ENCODE results near the gene CCDC15. TPM values are rescaled to one million over a fixed set of nuclear protein-coding genes. Genes with fewer than 3 reads are reported as not detected.

Gene CCDC15
- total RNA-seq, 2 donors from 2014 or later, result 0.99 to 1.6 TPM

DNA sequence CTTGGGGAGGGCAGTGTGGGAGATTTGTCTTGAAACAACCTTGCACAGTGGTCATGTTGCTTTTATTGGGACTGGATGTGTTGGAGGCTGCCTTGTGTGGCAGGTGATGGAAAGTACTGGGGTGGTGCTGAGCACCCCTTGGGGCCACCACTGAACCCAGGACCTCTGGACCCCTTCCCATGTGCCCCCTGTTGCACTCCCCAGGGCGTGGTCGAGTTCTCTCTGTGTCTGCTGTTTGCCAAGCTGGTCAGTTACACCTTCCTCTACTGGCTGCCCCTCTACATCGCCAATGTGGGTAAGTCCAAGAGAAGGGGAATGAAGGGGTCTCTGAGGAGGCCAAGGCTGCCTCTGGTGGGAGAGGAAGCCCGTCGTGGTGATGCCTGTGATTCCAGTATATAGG is 128.0 kb downstream of the CCDC15 start:
- H3K36me3 ChIP-seq (replicated peaks in 1 of 2; ENCODE audit: insufficient read depth in 1 of 2, low read depth in 2 of 2), result no peaks in the 10 kb centered on the region
- H3K4me1 ChIP-seq, result no peaks in the 10 kb centered on the region
- no peaks in the 10 kb centered on the region for H3K9me3 ChIP-seq
- DNase-seq, result no peak
- ATAC-seq, result no peak
- H3K27ac ChIP-seq, result no peak overlapping the region
- intact Hi-C loops (cut with DNase I), result no loop called here
- no peak overlapping the region for H3K4me3 ChIP-seq
- H3K27me3 ChIP-seq, result no peaks in the 10 kb centered on the region
- TF ChIP-seq, protein P1, sequence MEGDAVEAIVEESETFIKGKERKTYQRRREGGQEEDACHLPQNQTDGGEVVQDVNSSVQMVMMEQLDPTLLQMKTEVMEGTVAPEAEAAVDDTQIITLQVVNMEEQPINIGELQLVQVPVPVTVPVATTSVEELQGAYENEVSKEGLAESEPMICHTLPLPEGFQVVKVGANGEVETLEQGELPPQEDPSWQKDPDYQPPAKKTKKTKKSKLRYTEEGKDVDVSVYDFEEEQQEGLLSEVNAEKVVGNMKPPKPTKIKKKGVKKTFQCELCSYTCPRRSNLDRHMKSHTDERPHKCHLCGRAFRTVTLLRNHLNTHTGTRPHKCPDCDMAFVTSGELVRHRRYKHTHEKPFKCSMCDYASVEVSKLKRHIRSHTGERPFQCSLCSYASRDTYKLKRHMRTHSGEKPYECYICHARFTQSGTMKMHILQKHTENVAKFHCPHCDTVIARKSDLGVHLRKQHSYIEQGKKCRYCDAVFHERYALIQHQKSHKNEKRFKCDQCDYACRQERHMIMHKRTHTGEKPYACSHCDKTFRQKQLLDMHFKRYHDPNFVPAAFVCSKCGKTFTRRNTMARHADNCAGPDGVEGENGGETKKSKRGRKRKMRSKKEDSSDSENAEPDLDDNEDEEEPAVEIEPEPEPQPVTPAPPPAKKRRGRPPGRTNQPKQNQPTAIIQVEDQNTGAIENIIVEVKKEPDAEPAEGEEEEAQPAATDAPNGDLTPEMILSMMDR (IDR thresholded peaks at IDR 0.05), result no peak
- TF ChIP-seq POLR2A (IDR thresholded peaks at IDR 0.05), result no peak
- 56 to 71% methylated on average over 3 to 5 of the region's 5 CpGs for WGBS, 2 donors

DNA sequence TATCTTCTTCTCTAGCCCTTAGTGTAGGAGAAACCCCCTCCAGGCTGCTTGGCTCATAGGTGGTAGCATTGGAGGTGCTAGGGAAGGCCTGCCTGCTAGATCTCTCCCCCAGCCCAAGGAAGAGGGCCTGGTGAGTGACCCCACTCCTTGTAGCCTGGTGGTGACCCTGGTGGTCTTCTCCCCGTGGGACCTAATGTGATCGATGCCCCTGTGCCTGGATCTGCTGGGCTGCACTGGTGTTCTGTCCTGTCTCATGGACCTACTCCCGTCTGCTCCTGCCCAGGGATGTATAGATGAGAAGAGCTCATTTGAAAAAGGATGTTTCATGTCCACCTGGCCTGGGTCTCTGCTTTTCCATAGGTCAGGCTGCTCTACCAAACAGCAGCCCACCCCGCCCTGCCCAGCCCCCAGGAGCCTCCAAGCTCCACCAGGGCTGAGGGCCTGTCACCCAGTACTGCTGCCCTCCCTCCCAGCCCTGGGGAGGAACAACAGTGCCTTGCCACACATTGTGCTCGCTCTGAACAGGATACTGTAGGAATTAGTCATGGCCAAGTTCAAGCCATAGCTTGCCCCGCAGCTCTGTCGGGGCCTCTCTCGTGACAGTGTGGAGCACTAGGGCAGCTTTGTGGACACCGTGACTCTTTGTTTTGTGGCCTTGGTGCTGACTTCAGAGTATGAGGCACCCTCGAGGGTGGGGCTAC is 128.8 kb downstream of the CCDC15 start:
- TF ChIP-seq POLR2A (IDR thresholded peaks at IDR 0.05), result no peak
- TF ChIP-seq, protein P1 (IDR thresholded peaks at IDR 0.05), result no peak
- WGBS, 2 donors, result 57 to 64% methylated on average over 6 to 10 of the region's 10 CpGs
- no peaks in the 10 kb centered on the region for H3K36me3 ChIP-seq (replicated peaks in 1 of 2; ENCODE audit: insufficient read depth in 1 of 2, low read depth in 2 of 2)
- H3K27me3 ChIP-seq, result no peaks in the 10 kb centered on the region
- ATAC-seq, result no peak
- DNase-seq, result no peak
- intact Hi-C loops (cut with DNase I), result no loop called here
- H3K27ac ChIP-seq, result no peak overlapping the region
- no peak overlapping the region for H3K4me3 ChIP-seq
- no peaks in the 10 kb centered on the region for H3K4me1 ChIP-seq
- no peaks in the 10 kb centered on the region for H3K9me3 ChIP-seq

DNA sequence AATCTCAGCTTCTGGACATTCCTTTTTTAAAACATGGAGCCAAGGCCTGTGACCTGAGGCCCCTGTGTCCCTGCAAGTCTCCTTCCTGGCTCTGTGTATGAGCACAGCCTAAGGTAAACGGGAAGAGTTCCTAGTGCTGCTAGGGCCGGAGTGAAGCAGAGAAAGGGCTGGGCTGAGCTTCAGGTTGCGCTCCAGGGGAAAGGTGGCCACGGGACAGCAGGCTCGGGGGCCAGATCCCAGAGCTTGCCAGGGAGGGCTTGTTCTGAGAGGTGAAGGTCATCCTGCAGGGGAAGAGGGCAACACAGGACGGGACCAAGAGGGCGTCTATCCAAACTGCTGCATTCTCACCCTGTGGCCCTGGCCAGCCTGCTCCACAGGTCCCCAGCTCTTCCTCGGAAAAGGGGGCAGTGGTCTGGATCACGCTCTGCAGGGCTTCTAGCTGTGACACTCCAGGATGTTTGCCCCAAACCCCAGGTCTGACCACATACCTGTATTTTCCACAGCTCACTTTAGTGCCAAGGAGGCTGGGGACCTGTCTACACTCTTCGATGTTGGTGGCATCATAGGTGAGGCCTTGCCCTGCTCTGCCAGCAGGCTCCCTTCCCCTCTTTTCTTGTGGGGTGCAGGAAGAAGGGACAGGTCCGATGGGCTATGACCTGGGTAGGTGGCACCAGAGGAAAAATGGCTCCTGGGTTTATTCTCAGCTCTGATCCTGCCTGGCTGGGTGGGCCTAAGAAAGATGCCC is 129.5 kb downstream of the CCDC15 start:
- intact Hi-C loops (cut with DNase I), result no loop called here
- WGBS, 2 donors, result 46 to 50% methylated on average over 10 to 11 of the region's 11 CpGs
- TF ChIP-seq POLR2A (IDR thresholded peaks at IDR 0.05), result no peak
- TF ChIP-seq, protein P1 (IDR thresholded peaks at IDR 0.05), result no peak

DNA sequence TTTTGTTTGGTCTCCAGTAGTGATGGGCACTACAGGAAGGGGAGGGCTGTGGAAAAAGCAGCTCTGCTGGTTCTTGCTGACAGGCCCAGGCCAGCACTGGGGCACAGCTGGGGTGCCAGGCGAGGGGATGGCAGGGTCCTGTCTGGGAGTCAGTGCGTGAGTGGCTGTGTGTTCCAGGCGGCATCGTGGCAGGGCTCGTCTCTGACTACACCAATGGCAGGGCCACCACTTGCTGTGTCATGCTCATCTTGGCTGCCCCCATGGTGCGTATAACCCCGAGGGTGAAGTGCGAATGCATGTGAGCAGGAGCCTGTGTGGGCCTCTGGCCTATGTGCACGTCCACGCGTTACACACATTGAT is 130.0 kb downstream of the CCDC15 start:
- no peak overlapping the region for H3K4me3 ChIP-seq

More for the DNA sequence above, 129.5 kb downstream of the CCDC15 start:
- Histone ChIP-seq H3K27me3 (no peaks in the 10 kb centered on the region), H3K27ac (no peak overlapping the region), H3K36me3 (replicated peaks in 1 of 2; ENCODE audit: insufficient read depth in 1 of 2, low read depth in 2 of 2) (no peaks in the 10 kb centered on the region), H3K4me3 (no peak overlapping the region), H3K4me1 (no peaks in the 10 kb centered on the region), H3K9me3 (no peaks in the 10 kb centered on the region)
- ATAC-seq, result no peak
- DNase-seq, result no peak

More for the DNA sequence above, 130.0 kb downstream of the CCDC15 start:
- DNase-seq (no peak), ATAC-seq (no peak)
- no peak overlapping the region for H3K27ac ChIP-seq
- intact Hi-C loops (cut with DNase I), result no loop called here
- H3K4me1 ChIP-seq, result no peaks in the 10 kb centered on the region
- no peaks in the 10 kb centered on the region for H3K36me3 ChIP-seq (replicated peaks in 1 of 2; ENCODE audit: insufficient read depth in 1 of 2, low read depth in 2 of 2)
- no peaks in the 10 kb centered on the region for H3K9me3 ChIP-seq
- WGBS, 2 donors, result 84 to 87% methylated on average over 11 of the region's 11 CpGs
- no peaks in the 10 kb centered on the region for H3K27me3 ChIP-seq
- no peak for TF ChIP-seq POLR2A (IDR thresholded peaks at IDR 0.05)
- TF ChIP-seq, protein P1 (IDR thresholded peaks at IDR 0.05), result no peak

All from body of pancreas (tissue), 4 donors.